Measurements from ENCODE around the gene EPO. TPM values are rescaled to one million over a fixed set of nuclear protein-coding genes. Genes with fewer than 3 reads are reported as not detected.

The EPO gene
- total RNA-seq, 4 donors from 2014 or later: 0.97 TPM; not detected in 3

GRCh38 chr7:100679129-100679926 is 40.9 kb upstream of the EPO start:
- peaks cover 65% of the 10 kb centered on the region for H3K36me3 ChIP-seq
- TF ChIP-seq EP300 (IDR thresholded peaks at IDR 0.05) (no peak), CTCF (IDR thresholded peaks at IDR 0.05) (no peak), POLR2AphosphoS5 (IDR thresholded peaks at IDR 0.05) (peak in 1 of 3 donors; percentile 1), POLR2A (IDR thresholded peaks at IDR 0.05) (no peak)
- DNase-seq (ENCODE audit: low spot score in 2 of 2): peak in 1 of 2 donors; percentile 68
- no peaks in the 10 kb centered on the region for H3K9me3 ChIP-seq
- WGBS: 69% methylated on average over 13 of the region's 13 CpGs
- peak overlapping the region; percentile 65 for H3K27ac ChIP-seq
- H3K4me1 ChIP-seq: peaks cover 49% of the 10 kb centered on the region
- no peak overlapping the region for H3K4me3 ChIP-seq
- no peaks in the 10 kb centered on the region for H3K27me3 ChIP-seq

GRCh38 chr7:100679927-100680575 is 40.2 kb upstream of the EPO start:
- Histone ChIP-seq H3K27ac (peak overlapping the region; percentile 65), H3K27me3 (no peaks in the 10 kb centered on the region), H3K9me3 (no peaks in the 10 kb centered on the region), H3K36me3 (peaks cover 72% of the 10 kb centered on the region), H3K4me3 (no peak overlapping the region), H3K4me1 (peaks cover 49% of the 10 kb centered on the region)
- no peak for TF ChIP-seq CTCF (IDR thresholded peaks at IDR 0.05)
- TF ChIP-seq POLR2AphosphoS5 (IDR thresholded peaks at IDR 0.05): peak in 1 of 3 donors; percentile 51
- no peak for TF ChIP-seq POLR2A (IDR thresholded peaks at IDR 0.05)
- TF ChIP-seq EP300 (IDR thresholded peaks at IDR 0.05): no peak
- peak in 1 of 2 donors; percentile 78 for DNase-seq (ENCODE audit: low spot score in 2 of 2)
- 42% methylated on average over 13 of the region's 13 CpGs for WGBS

- peaks cover 43% of the 10 kb centered on the region for H3K4me1 ChIP-seq
These were observed 39.5 kb upstream of the EPO start for GRCh38 chr7:100680576-100681271.

GRCh38 chr7:100681491-100682227 is 38.6 kb upstream of the EPO start:
- Histone ChIP-seq H3K4me1 (peaks cover 34% of the 10 kb centered on the region), H3K4me3 (no peak overlapping the region), H3K27ac (no peak overlapping the region), H3K27me3 (no peaks in the 10 kb centered on the region), H3K36me3 (peaks cover 85% of the 10 kb centered on the region), H3K9me3 (no peaks in the 10 kb centered on the region)
- no peak for DNase-seq (ENCODE audit: low spot score in 2 of 2)
- 79% methylated on average over 17 of the region's 29 CpGs for WGBS
- TF ChIP-seq POLR2AphosphoS5 (IDR thresholded peaks at IDR 0.05) (no peak), POLR2A (IDR thresholded peaks at IDR 0.05) (no peak)

More at GRCh38 chr7:100680576-100681271, 39.5 kb upstream of the EPO start:
- 76% methylated on average over 9 of the region's 18 CpGs for WGBS
- no peaks in the 10 kb centered on the region for H3K27me3 ChIP-seq
- H3K36me3 ChIP-seq: peaks cover 79% of the 10 kb centered on the region
- TF ChIP-seq CTCF (IDR thresholded peaks at IDR 0.05) (no peak), EP300 (IDR thresholded peaks at IDR 0.05) (no peak), POLR2AphosphoS5 (IDR thresholded peaks at IDR 0.05) (no peak), POLR2A (IDR thresholded peaks at IDR 0.05) (no peak)
- H3K4me3 ChIP-seq: no peak overlapping the region
- H3K9me3 ChIP-seq: no peaks in the 10 kb centered on the region
- H3K27ac ChIP-seq: peak overlapping the region; percentile 50
- no peak for DNase-seq (ENCODE audit: low spot score in 2 of 2)

DNA sequence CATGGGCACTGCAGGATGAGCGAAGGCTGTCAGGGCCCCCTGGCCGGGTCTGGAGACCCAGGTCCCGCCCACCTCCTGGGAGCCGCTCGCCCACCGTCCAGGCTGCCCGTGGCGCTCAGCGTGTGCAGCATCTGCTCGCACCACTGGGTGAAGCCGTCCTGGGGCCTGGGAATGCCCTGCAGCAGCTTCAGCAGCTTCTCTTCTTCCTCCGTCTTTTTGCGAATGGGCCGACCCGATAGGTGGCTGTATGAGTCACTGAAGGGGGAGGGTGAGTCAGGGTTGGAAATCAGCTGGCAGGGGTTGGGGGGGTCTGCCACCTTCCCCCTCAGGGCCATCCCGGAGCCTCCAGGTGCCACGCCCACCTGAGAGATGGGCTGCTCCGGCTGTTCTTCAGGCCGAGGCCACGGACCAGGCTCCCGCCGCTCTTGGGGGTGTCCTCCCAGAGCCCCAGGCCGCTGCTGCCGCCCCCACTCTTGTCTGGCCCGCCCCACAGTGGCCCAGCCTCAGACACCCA is 38.0 kb upstream of the EPO start:
- 80% methylated on average over 16 of the region's 25 CpGs for WGBS
- Histone ChIP-seq H3K4me1 (peaks cover 29% of the 10 kb centered on the region), H3K4me3 (no peak overlapping the region), H3K27me3 (no peaks in the 10 kb centered on the region), H3K9me3 (no peaks in the 10 kb centered on the region), H3K36me3 (peaks cover 85% of the 10 kb centered on the region), H3K27ac (no peak overlapping the region)
- TF ChIP-seq POLR2AphosphoS5 (IDR thresholded peaks at IDR 0.05) (no peak), CTCF (IDR thresholded peaks at IDR 0.05) (no peak), EP300 (IDR thresholded peaks at IDR 0.05) (no peak), POLR2A (IDR thresholded peaks at IDR 0.05) (no peak)
- no peak for DNase-seq (ENCODE audit: low spot score in 2 of 2)

Measured in suprapubic skin (tissue), 4 donors.